ENCODE measurements around the gene RAD1.
A peak's percentile ranks its signal among the peaks of the same experiment; 100 is the strongest.
"Not testable (repeated sequence)": the region's sequence is repeated elsewhere in the genome, so short reads cannot be mapped to it uniquely, and the experiment has no call there.

The RAD1 gene

GRCh38 chr5:34923694-34924461, 8.6 kb upstream of the RAD1 start:
- TF ChIP-seq PATZ1 (CRISPR knock-in tag; IDR thresholded peaks at IDR 0.05; ENCODE audit: borderline replicate concordance) (no peak), ESRRG (CRISPR knock-in tag; IDR thresholded peaks at IDR 0.05) (no peak)
- peak; percentile 91 for ATAC-seq

GRCh38 chr5:34923256-34923655, 8.0 kb upstream of the RAD1 start:
- ATAC-seq, result not testable (repeated sequence)

GRCh38 chr5:34919077-34919476, 3.8 kb upstream of the RAD1 start:
- TF ChIP-seq TCF4 (CRISPR knock-in tag; IDR thresholded peaks at IDR 0.05; ENCODE audit: borderline replicate concordance), result no peak
- no peak for TF ChIP-seq CSDC2 (CRISPR knock-in tag; IDR thresholded peaks at IDR 0.05)
- no peak for TF ChIP-seq SNAI2 (CRISPR knock-in tag; IDR thresholded peaks at IDR 0.05)
- no peak for TF ChIP-seq OSR1 (CRISPR knock-in tag; IDR thresholded peaks at IDR 0.05)
- TF ChIP-seq ZNF8 (CRISPR knock-in tag; IDR thresholded peaks at IDR 0.05), result no peak
- TF ChIP-seq CSRNP3 (CRISPR knock-in tag; IDR thresholded peaks at IDR 0.05), result no peak
- TF ChIP-seq ZNF70 (CRISPR knock-in tag; IDR thresholded peaks at IDR 0.05), result no peak
- no peak for TF ChIP-seq ZFP3 (CRISPR knock-in tag; IDR thresholded peaks at IDR 0.05)
- no peak for TF ChIP-seq ZNF565 (CRISPR knock-in tag; conservative IDR thresholded peaks at IDR 0.05; ENCODE audit: low read depth)
- no peak for TF ChIP-seq TSHZ2 (CRISPR knock-in tag; IDR thresholded peaks at IDR 0.05)
- TF ChIP-seq ESRRG (CRISPR knock-in tag; IDR thresholded peaks at IDR 0.05), result no peak
- TF ChIP-seq PATZ1 (CRISPR knock-in tag; IDR thresholded peaks at IDR 0.05; ENCODE audit: borderline replicate concordance), result no peak
- no peak for TF ChIP-seq ISL1 (CRISPR knock-in tag; IDR thresholded peaks at IDR 0.05)
- no peak for ATAC-seq

GRCh38 chr5:34918025-34918424, 2.7 kb upstream of the RAD1 start:
- TF ChIP-seq RARB (CRISPR knock-in tag; IDR thresholded peaks at IDR 0.05) (no peak), ZNF8 (CRISPR knock-in tag; IDR thresholded peaks at IDR 0.05) (no peak), ARNTL (CRISPR knock-in tag; IDR thresholded peaks at IDR 0.05; ENCODE audit: borderline replicate concordance, low read depth) (no peak), CREB5 (CRISPR knock-in tag; IDR thresholded peaks at IDR 0.05; ENCODE audit: low read depth) (no peak), ESRRG (CRISPR knock-in tag; IDR thresholded peaks at IDR 0.05) (no peak), GLIS3 (CRISPR knock-in tag; IDR thresholded peaks at IDR 0.05) (no peak)
- no peak for ATAC-seq
